Uterus (tissue), 2 donors: ENCODE results near the gene CACNG3.

Experiments
- POLR2A ChIP-seq, 2 donors: fragments of 450-650 bp; IDR thresholded peaks; one replicate each; pipeline ENCODE4 v1.6.1; 2016; ENCODE audit warnings: antibody characterized with exemption in 2 of 2, mild to moderate bottlenecking in 1 of 2, moderate library complexity in 1 of 2
- TF ChIP-seq, protein P1 (sequence below), 4 experiments: fragments of 200-600 bp in 2 of 4; fragments of 450-650 bp in 2 of 4; sonication (generic) in 2 of 4; IDR thresholded peaks; one replicate each; pipeline ENCODE4 v1.5.1; 2016 to 2019; ENCODE audit warnings: antibody characterized with exemption in 4 of 4, mild to moderate bottlenecking in 2 of 4, moderate library complexity in 1 of 4

DNA sequence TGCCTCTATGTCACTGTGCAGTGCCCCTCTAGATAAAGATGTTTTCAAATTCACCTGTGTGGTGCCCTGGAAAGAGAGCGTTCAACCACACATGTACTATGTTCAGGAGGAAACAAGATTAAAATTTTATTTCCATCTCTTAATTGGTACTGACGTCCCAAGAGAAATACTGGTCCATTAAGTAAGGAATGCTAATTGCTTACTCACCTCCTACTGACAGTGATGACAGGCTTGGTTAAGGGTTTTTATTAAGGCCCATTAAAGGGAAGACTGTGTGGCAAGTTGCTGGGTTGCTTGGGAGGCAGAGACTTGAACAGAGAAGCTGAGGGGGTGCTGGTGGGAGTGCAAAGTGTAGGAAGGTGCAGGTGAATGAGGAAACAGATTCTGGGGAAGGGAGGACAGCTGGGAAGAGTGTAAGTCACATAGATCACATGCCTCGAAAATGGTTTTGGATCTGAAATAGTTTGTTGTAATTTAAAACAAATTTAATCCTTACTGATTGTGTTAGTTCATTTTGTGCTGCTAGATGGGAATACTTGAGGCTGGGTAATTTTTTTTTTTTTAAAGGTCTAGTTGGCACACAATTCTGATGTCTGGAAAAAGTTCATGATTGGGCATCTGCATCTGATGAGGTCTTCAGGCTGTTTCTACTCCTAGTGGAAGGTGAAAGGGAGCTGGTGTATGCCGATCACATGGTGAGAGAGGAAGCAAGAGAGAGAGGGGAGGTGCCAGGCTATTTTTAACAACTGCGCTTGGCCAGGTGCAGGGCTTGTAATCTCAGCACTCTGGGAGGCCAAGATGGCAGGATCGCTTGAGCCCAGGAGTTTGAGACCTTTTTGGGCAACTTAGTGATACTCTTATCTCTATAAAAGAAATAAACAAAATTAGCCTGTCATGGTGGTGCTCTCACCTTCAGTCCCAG lies 140.5 kb downstream of the CACNG3 start:
- TF ChIP-seq, protein P1, sequence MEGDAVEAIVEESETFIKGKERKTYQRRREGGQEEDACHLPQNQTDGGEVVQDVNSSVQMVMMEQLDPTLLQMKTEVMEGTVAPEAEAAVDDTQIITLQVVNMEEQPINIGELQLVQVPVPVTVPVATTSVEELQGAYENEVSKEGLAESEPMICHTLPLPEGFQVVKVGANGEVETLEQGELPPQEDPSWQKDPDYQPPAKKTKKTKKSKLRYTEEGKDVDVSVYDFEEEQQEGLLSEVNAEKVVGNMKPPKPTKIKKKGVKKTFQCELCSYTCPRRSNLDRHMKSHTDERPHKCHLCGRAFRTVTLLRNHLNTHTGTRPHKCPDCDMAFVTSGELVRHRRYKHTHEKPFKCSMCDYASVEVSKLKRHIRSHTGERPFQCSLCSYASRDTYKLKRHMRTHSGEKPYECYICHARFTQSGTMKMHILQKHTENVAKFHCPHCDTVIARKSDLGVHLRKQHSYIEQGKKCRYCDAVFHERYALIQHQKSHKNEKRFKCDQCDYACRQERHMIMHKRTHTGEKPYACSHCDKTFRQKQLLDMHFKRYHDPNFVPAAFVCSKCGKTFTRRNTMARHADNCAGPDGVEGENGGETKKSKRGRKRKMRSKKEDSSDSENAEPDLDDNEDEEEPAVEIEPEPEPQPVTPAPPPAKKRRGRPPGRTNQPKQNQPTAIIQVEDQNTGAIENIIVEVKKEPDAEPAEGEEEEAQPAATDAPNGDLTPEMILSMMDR (IDR thresholded peaks at IDR 0.05): no peak
- TF ChIP-seq POLR2A (IDR thresholded peaks at IDR 0.05): no peak
